SJSA1 (cell line): ENCODE data around the gene SIPA1L3. TPM values are rescaled to one million over a fixed set of nuclear protein-coding genes. Genes with fewer than 3 reads are reported as not detected.
A peak's percentile ranks its signal among the peaks of the same experiment; 100 is the strongest.

ENCODE experiments used
- DNase-seq, 2 experiments: peaks; one replicate each; pipeline ENCODE4 v3.0.0-alpha.2; 2015 to 2020; ENCODE audit warnings: low spot score in 2 of 2, low read depth in 1 of 2
- H3K27ac ChIP-seq: fragments of 250-450 bp; sonication (Bioruptor Pico); 2 replicates; pipeline ENCODE4 v1.5.1; 2020; ENCODE audit warnings: mild to moderate bottlenecking, moderate library complexity
- H3K27me3 ChIP-seq: fragments of 250-450 bp; sonication (Bioruptor Pico); replicated peaks from 2 replicates; pipeline ENCODE4 v1.5.1; 2020; ENCODE audit warnings: mild to moderate bottlenecking, moderate library complexity
- H3K36me3 ChIP-seq: fragments of 250-450 bp; sonication (Bioruptor Pico); 2 replicates; pipeline ENCODE4 v1.5.1; 2020; ENCODE audit warnings: mild to moderate bottlenecking
- H3K4me1 ChIP-seq: fragments of 250-450 bp; sonication (Bioruptor Pico); replicated peaks from 2 replicates; pipeline ENCODE4 v1.6.1; 2021; ENCODE audit warnings: mild to moderate bottlenecking
- H3K4me3 ChIP-seq: fragments of 250-450 bp; sonication (Bioruptor Pico); 2 replicates; pipeline ENCODE4 v1.5.1; 2020; ENCODE audit warnings: mild to moderate bottlenecking
- H3K9me3 ChIP-seq: fragments of 250-450 bp; sonication (Bioruptor Pico); replicated peaks from 2 replicates; pipeline ENCODE4 v1.5.1; 2020; ENCODE audit warnings: mild to moderate bottlenecking
- total RNA-seq: library from RNA; depleted of rRNA; stranded (reverse); fragments of >200 nt; shearing (Covaris generic); gene quantifications from 2 replicates; pipeline ENCODE4 v1.2.3, GENCODE V29; 2014

SIPA1L3 gene
- total RNA-seq, 1 experiment from 2014 or later, result 9.3 TPM

DNA sequence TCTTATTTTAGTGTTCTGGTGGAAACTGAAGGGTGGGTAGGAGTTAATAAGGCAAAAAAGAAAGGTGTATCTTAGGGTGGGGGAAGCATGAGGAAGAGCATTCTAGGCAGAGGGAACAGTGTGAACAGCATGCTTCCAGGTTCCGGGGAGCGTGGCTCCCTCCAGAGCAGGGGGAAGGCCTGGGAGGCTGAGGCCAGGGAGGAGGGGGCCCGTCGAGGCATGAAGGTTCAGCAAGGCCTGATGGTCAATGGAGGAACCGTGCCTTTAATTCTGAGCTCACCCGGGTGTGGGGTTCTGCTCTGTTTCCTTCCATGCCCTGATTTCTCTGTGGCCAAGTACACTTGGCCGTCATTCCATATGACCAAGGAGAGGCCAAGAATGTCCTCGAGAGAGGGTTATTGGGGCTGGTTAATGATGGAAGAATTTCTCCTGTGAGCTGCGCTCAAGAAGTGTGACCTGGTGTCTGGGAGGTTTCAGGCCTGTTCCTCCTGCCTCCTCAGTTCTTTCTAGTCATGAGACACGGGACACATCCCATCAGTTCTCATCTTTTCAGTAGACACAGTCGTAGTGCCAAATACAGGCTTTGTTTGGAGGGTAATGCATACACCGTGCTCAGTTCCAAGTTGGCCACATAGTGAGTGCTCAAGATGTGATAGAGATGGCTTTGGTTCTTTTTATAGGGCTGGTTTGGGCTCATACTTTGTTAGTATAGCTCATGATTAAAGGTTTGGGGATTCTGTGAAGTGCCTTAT, 73.6 kb downstream of the SIPA1L3 start:
- Histone ChIP-seq H3K27me3 (no peaks in the 10 kb centered on the region), H3K9me3 (no peaks in the 10 kb centered on the region), H3K4me1 (peaks cover 70% of the 10 kb centered on the region), H3K4me3 (no peak overlapping the region), H3K27ac (peak overlapping the region; percentile 71; the same call in 1 of the 2 replicates), H3K36me3 (peaks cover 8% of the 10 kb centered on the region; the same call in 1 of the 2 replicates)
- no peak for DNase-seq

GRCh38 chr19:37981785-37982475, 74.9 kb downstream of the SIPA1L3 start:
- Histone ChIP-seq H3K27me3 (no peaks in the 10 kb centered on the region), H3K9me3 (no peaks in the 10 kb centered on the region), H3K27ac (peak overlapping the region; percentile 71), H3K4me3 (no peak overlapping the region), H3K36me3 (0 out of 2 replicates have a peak, but pooled peaks cover 4% of the 10 kb centered on the region), H3K4me1 (peaks cover 61% of the 10 kb centered on the region)
- peak; percentile 61 to 73 for DNase-seq

GRCh38 chr19:37982655-37983054, 75.6 kb downstream of the SIPA1L3 start:
- Histone ChIP-seq H3K4me1 (peaks cover 59% of the 10 kb centered on the region), H3K36me3 (0 out of 2 replicates have a peak, but pooled peaks cover 4% of the 10 kb centered on the region), H3K27me3 (no peaks in the 10 kb centered on the region), H3K4me3 (no peak overlapping the region), H3K9me3 (no peaks in the 10 kb centered on the region), H3K27ac (peak overlapping the region; percentile 71)
- no peak for DNase-seq

DNA sequence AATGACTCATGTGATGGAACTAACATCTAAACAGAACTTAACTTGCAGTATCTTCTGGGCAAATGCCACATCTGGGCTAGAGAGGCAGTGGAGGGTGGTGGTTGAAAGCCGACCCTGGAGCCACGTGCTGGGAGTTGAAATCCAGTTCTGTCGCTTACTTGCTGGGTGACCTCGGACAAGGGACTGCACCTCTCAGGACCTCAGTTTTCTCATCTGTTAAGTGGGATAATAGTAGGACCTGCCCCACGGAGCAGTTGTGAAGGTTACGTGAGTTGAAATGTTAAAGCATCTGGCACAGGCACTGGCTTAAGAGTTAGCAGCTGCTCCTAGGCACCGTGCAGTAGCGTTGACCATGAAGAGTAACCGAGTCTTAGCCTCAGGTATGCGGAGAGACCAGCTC, 76.1 kb downstream of the SIPA1L3 start:
- Histone ChIP-seq H3K4me3 (no peak overlapping the region), H3K9me3 (no peaks in the 10 kb centered on the region), H3K27me3 (no peaks in the 10 kb centered on the region), H3K27ac (no peak overlapping the region), H3K36me3 (0 out of 2 replicates have a peak, but pooled peaks cover 4% of the 10 kb centered on the region), H3K4me1 (peaks cover 59% of the 10 kb centered on the region)
- no peak for DNase-seq

DNA sequence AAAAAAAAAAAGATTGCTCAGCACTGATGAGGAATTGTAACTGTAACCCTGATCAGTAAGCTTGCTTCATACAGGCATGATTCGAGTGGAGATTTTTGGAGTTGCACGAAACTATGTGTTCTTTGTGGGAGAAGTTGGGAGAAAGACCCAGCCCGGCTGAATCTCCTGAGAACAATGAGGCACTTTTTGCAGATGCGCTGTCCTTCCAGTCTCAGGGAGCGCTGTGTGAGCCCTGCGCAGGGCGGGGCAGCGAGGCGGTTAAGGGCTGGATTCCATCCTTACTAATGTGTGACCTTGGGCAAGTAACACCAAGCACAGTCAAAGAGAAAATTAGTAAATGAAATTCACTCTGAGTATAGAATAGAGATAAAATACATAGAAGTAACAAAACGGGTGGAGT, 76.9 kb downstream of the SIPA1L3 start:
- no peaks in the 10 kb centered on the region for H3K27me3 ChIP-seq
- H3K4me1 ChIP-seq, result peaks cover 55% of the 10 kb centered on the region
- DNase-seq, result no peak
- H3K36me3 ChIP-seq, result peaks cover 6% of the 10 kb centered on the region; the same call in 1 of the 2 replicates
- H3K4me3 ChIP-seq, result no peak overlapping the region
- H3K27ac ChIP-seq, result no peak overlapping the region
- no peaks in the 10 kb centered on the region for H3K9me3 ChIP-seq

- H3K27me3 ChIP-seq, result no peaks in the 10 kb centered on the region
- H3K4me1 ChIP-seq, result peaks cover 38% of the 10 kb centered on the region
- no peak for DNase-seq
- peaks cover 8% of the 10 kb centered on the region; the same call in 1 of the 2 replicates for H3K36me3 ChIP-seq
- no peak overlapping the region for H3K4me3 ChIP-seq
- H3K27ac ChIP-seq, result no peak overlapping the region
- no peaks in the 10 kb centered on the region for H3K9me3 ChIP-seq
Measured at GRCh38 chr19:37986048-37986750, 79.2 kb downstream of the SIPA1L3 start.

DNA sequence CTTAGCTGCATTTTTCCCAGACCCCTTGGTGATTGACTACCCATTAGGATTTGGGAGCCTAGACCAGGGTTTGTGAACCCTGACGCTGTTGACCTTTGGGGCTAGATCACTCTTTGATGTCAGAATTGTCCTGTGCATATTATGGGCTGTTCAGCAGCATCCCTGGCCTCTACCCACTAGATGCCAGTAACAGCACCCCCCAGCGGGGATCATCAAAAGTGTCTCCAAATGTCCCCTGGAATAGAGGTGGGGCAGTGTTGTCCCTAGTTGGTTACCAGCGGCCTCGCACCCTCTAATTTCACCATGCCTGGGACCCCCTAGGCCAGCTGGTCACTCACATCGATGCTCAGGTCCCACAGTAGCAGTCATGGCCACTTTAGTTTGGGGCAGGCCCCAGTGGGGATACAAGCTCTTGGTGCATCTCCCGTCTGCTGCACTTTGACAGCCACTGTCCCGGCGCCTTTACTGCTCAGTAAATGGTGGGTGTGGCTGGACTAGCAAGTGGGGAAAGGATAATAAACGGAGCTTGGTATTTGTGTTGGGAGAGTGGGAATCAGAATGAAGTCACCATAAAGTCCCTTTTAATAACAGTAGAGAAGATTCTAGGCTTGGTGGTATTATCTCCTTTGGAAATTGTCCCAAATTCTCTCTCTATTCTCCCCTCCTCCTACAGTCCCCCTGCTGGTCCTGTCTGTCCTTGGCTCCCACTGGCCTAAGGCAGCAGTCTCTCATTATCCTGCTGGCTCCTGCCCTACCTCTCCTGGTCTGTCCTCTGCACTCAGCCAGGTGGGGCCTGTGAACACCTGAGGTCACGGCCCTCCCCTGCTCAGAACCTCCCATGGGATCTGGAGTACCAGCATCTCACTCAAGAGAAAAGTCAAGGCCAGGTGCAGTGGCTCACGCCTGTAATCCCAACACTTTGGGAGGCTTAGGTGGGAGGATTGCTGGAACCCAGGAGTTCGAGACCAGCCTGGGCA, 80.6 kb downstream of the SIPA1L3 start:
- no peak for DNase-seq
- no peaks in the 10 kb centered on the region for H3K9me3 ChIP-seq
- H3K27me3 ChIP-seq, result no peaks in the 10 kb centered on the region
- peaks cover 8% of the 10 kb centered on the region; the same call in 1 of the 2 replicates for H3K36me3 ChIP-seq
- H3K27ac ChIP-seq, result no peak overlapping the region
- no peak overlapping the region for H3K4me3 ChIP-seq
- H3K4me1 ChIP-seq, result peaks cover 24% of the 10 kb centered on the region

DNA sequence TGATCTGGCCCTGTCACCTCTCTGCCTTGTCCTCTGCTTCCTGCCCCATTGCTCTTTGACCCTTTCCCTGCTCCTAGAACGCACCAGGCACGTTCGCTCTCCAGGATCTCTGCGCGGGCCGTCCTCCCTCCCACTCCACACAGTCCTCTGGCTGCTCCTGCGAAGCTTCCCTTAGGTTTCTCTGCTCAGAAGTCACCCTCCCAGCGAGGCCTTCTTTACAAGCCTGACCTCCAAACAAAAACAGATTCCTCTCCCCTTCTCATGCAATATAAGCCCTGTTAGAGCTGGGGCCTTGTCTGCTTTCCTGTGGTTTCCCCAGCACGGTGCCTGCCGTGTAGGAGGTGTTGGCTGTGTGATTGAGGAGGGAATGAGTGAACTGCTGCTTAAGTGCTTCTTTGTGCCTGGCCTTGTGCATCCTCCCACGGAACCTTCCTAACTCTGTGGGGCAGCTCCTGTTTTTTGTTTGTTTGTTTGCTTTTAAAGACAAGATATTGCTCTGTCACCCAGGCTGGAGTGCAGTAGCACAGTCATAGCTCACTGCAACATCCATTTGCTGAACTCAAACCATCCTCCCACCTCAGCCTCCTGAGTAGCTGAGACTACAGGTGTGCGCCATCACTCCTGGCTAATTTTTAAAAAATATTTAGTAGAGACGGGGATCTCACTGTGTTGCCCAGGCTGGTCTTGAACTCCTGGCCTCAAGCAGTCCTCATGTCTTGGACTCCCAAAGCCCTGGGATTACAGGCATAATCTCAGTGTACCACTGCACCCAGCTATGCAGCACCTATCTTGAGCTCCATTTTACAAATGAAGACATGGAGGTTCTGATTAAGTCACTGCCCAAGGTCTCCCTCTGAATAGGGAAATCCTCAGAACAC, 82.0 kb downstream of the SIPA1L3 start:
- Histone ChIP-seq H3K27ac (no peak overlapping the region), H3K4me1 (peaks cover 15% of the 10 kb centered on the region), H3K9me3 (no peaks in the 10 kb centered on the region), H3K4me3 (no peak overlapping the region), H3K36me3 (peaks cover 8% of the 10 kb centered on the region; the same call in 1 of the 2 replicates), H3K27me3 (no peaks in the 10 kb centered on the region)
- no peak for DNase-seq

DNA sequence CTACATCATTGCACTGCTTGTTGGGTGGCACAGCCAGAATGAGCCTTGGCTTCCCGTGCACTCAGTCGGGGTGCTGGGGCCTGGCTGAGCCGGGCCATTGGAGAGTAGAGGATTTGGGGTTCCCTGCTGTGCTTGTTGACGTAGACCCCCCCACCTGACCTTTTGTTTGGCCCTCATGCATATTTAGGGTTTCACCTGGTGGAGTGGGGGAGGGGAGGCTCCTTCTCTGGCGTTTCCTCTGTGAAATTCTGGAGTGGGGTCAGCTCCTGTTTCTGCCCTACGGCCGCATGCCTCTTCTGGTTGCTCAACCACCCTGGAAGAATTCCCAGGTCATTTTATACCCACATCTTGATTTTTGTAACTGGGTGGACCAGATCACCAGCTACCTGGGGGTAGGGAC, 82.8 kb downstream of the SIPA1L3 start:
- Histone ChIP-seq H3K36me3 (peaks cover 4% of the 10 kb centered on the region; the same call in 1 of the 2 replicates), H3K27me3 (no peaks in the 10 kb centered on the region), H3K27ac (no peak overlapping the region), H3K4me3 (no peak overlapping the region), H3K9me3 (no peaks in the 10 kb centered on the region), H3K4me1 (peaks cover 15% of the 10 kb centered on the region)
- no peak for DNase-seq

- Histone ChIP-seq H3K4me1 (peaks cover 15% of the 10 kb centered on the region), H3K27ac (no peak overlapping the region), H3K36me3 (peaks cover 4% of the 10 kb centered on the region; the same call in 1 of the 2 replicates), H3K9me3 (no peaks in the 10 kb centered on the region), H3K4me3 (no peak overlapping the region), H3K27me3 (no peaks in the 10 kb centered on the region)
- DNase-seq, result no peak
Measured at GRCh38 chr19:37990362-37990761, 83.4 kb downstream of the SIPA1L3 start.

GRCh38 chr19:37991176-37991835, 84.3 kb downstream of the SIPA1L3 start:
- H3K27me3 ChIP-seq, result no peaks in the 10 kb centered on the region
- DNase-seq, result no peak
- H3K9me3 ChIP-seq, result no peaks in the 10 kb centered on the region
- peaks cover 4% of the 10 kb centered on the region; the same call in 1 of the 2 replicates for H3K36me3 ChIP-seq
- no peak overlapping the region for H3K4me3 ChIP-seq
- H3K27ac ChIP-seq, result no peak overlapping the region
- peaks cover 15% of the 10 kb centered on the region for H3K4me1 ChIP-seq

DNA sequence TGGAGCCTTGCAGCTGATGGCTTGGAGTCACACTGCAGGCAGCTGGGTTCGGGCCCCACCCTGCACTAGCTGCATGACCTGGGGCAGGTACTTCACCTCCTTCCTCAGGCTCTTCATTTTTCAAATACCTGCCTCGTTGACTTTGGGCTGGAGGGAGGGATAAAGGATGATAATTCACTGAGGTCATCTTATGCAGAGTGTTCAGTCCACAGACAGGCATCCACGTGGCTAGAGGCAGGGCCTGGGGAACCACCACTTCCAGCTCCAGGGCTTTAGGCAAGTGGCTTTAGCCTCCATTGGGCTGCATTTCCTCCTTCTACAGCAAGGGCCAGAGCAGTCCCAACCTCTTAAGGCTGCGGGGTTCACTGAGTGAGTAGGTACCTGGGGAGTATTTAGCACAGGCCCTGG, 84.8 kb downstream of the SIPA1L3 start:
- Histone ChIP-seq H3K27me3 (no peaks in the 10 kb centered on the region), H3K27ac (no peak overlapping the region), H3K9me3 (no peaks in the 10 kb centered on the region), H3K4me1 (peaks cover 15% of the 10 kb centered on the region), H3K36me3 (peaks cover 4% of the 10 kb centered on the region; the same call in 1 of the 2 replicates), H3K4me3 (no peak overlapping the region)
- DNase-seq, result no peak
